Measurements from ENCODE around the gene MGAT4C. TPM values are rescaled to one million over a fixed set of nuclear protein-coding genes. Genes with fewer than 3 reads are reported as not detected.
"Not testable (repeated sequence)": the region's sequence is repeated elsewhere in the genome, so short reads cannot be mapped to it uniquely, and the experiment has no call there.

The MGAT4C gene
- total RNA-seq, 1 donor from 2014 or later = 1.0 TPM

- no peaks in the 10 kb centered on the region for H3K36me3 ChIP-seq (ENCODE audit: control insufficient read depth in 3 of 3, insufficient read depth in 3 of 3, low read length in 3 of 3)
These were observed 111.0 kb downstream of the MGAT4C start for GRCh38 chr12:86145156-86145555.

GRCh38 chr12:86143162-86143561 lies 113.0 kb downstream of the MGAT4C start:
- no peak overlapping the region for H3K27ac ChIP-seq (ENCODE audit: low read depth, low read length)
- H3K4me3 ChIP-seq (ENCODE audit: low read length in 3 of 3) = no peak overlapping the region
- H3K4me1 ChIP-seq (ENCODE audit: control insufficient read depth in 3 of 3, insufficient read depth in 3 of 3, low read length in 3 of 3) = no peaks in the 10 kb centered on the region
- no peaks in the 10 kb centered on the region for H3K27me3 ChIP-seq (ENCODE audit: control insufficient read depth in 3 of 3, insufficient read depth in 3 of 3, low read length in 3 of 3)
- H3K9me3 ChIP-seq (ENCODE audit: control insufficient read depth in 3 of 3, low read length in 3 of 3) = no peaks in the 10 kb centered on the region
- no peak overlapping the region for H3K9ac ChIP-seq (ENCODE audit: low read depth in 1 of 3, low read length in 3 of 3)
- no peaks in the 10 kb centered on the region for H3K36me3 ChIP-seq (ENCODE audit: control insufficient read depth in 3 of 3, insufficient read depth in 3 of 3, low read length in 3 of 3)

More at GRCh38 chr12:86145156-86145555, 111.0 kb downstream of the MGAT4C start:
- no peaks in the 10 kb centered on the region for H3K9me3 ChIP-seq (ENCODE audit: control insufficient read depth in 3 of 3, low read length in 3 of 3)
- no peak overlapping the region for H3K27ac ChIP-seq (ENCODE audit: low read depth, low read length)
- H3K4me3 ChIP-seq (ENCODE audit: low read length in 3 of 3) = no peak overlapping the region
- no peaks in the 10 kb centered on the region for H3K4me1 ChIP-seq (ENCODE audit: control insufficient read depth in 3 of 3, insufficient read depth in 3 of 3, low read length in 3 of 3)
- H3K27me3 ChIP-seq (ENCODE audit: control insufficient read depth in 3 of 3, insufficient read depth in 3 of 3, low read length in 3 of 3) = no peaks in the 10 kb centered on the region
- no peak overlapping the region for H3K9ac ChIP-seq (ENCODE audit: low read depth in 1 of 3, low read length in 3 of 3)

- Histone ChIP-seq H3K27me3 (ENCODE audit: control insufficient read depth in 3 of 3, insufficient read depth in 3 of 3, low read length in 3 of 3) (no peaks in the 10 kb centered on the region), H3K9ac (ENCODE audit: low read depth in 1 of 3, low read length in 3 of 3) (no peak overlapping the region), H3K4me1 (ENCODE audit: control insufficient read depth in 3 of 3, insufficient read depth in 3 of 3, low read length in 3 of 3) (no peaks in the 10 kb centered on the region), H3K27ac (ENCODE audit: low read depth, low read length) (no peak overlapping the region), H3K9me3 (ENCODE audit: control insufficient read depth in 3 of 3, low read length in 3 of 3) (no peaks in the 10 kb centered on the region), H3K4me3 (ENCODE audit: low read length in 3 of 3) (no peak overlapping the region), H3K36me3 (ENCODE audit: control insufficient read depth in 3 of 3, insufficient read depth in 3 of 3, low read length in 3 of 3) (no peaks in the 10 kb centered on the region)
These were observed 116.5 kb downstream of the MGAT4C start for GRCh38 chr12:86139671-86140070.

GRCh38 chr12:86138770-86139169 lies 117.4 kb downstream of the MGAT4C start:
- H3K4me1 ChIP-seq (ENCODE audit: control insufficient read depth in 3 of 3, insufficient read depth in 3 of 3, low read length in 3 of 3) = no peaks in the 10 kb centered on the region
- H3K9ac ChIP-seq (ENCODE audit: low read depth in 1 of 3, low read length in 3 of 3) = no peak overlapping the region
- H3K9me3 ChIP-seq (ENCODE audit: control insufficient read depth in 3 of 3, low read length in 3 of 3) = no peaks in the 10 kb centered on the region
- H3K27me3 ChIP-seq (ENCODE audit: control insufficient read depth in 3 of 3, insufficient read depth in 3 of 3, low read length in 3 of 3) = no peaks in the 10 kb centered on the region
- H3K4me3 ChIP-seq (ENCODE audit: low read length in 3 of 3) = no peak overlapping the region
- no peak overlapping the region for H3K27ac ChIP-seq (ENCODE audit: low read depth, low read length)
- no peaks in the 10 kb centered on the region for H3K36me3 ChIP-seq (ENCODE audit: control insufficient read depth in 3 of 3, insufficient read depth in 3 of 3, low read length in 3 of 3)

- H3K27ac ChIP-seq (ENCODE audit: low read depth, low read length) = no peak overlapping the region
- H3K4me3 ChIP-seq (ENCODE audit: low read length in 3 of 3) = no peak overlapping the region
These were observed 118.3 kb downstream of the MGAT4C start for GRCh38 chr12:86137936-86138335.

GRCh38 chr12:86134561-86134960 lies 121.6 kb downstream of the MGAT4C start:
- H3K9me3 ChIP-seq (ENCODE audit: control insufficient read depth in 3 of 3, low read length in 3 of 3) = no peaks in the 10 kb centered on the region
- no peaks in the 10 kb centered on the region for H3K36me3 ChIP-seq (ENCODE audit: control insufficient read depth in 3 of 3, insufficient read depth in 3 of 3, low read length in 3 of 3)
- H3K4me1 ChIP-seq (ENCODE audit: control insufficient read depth in 3 of 3, insufficient read depth in 3 of 3, low read length in 3 of 3) = no peaks in the 10 kb centered on the region
- H3K27me3 ChIP-seq (ENCODE audit: control insufficient read depth in 3 of 3, insufficient read depth in 3 of 3, low read length in 3 of 3) = no peaks in the 10 kb centered on the region
- no peak overlapping the region for H3K4me3 ChIP-seq (ENCODE audit: low read length in 3 of 3)
- no peak overlapping the region for H3K27ac ChIP-seq (ENCODE audit: low read depth, low read length)
- H3K9ac ChIP-seq (ENCODE audit: low read depth in 1 of 3, low read length in 3 of 3) = no peak overlapping the region

More at GRCh38 chr12:86137936-86138335, 118.3 kb downstream of the MGAT4C start:
- Histone ChIP-seq H3K9me3 (ENCODE audit: control insufficient read depth in 3 of 3, low read length in 3 of 3) (no peaks in the 10 kb centered on the region), H3K4me1 (ENCODE audit: control insufficient read depth in 3 of 3, insufficient read depth in 3 of 3, low read length in 3 of 3) (no peaks in the 10 kb centered on the region), H3K27me3 (ENCODE audit: control insufficient read depth in 3 of 3, insufficient read depth in 3 of 3, low read length in 3 of 3) (no peaks in the 10 kb centered on the region), H3K9ac (ENCODE audit: low read depth in 1 of 3, low read length in 3 of 3) (no peak overlapping the region), H3K36me3 (ENCODE audit: control insufficient read depth in 3 of 3, insufficient read depth in 3 of 3, low read length in 3 of 3) (no peaks in the 10 kb centered on the region)

- not testable (repeated sequence) for H3K27ac ChIP-seq (ENCODE audit: low read depth, low read length); H3K9ac ChIP-seq (ENCODE audit: low read depth in 1 of 3, low read length in 3 of 3); H3K4me1 ChIP-seq (ENCODE audit: control insufficient read depth in 3 of 3, insufficient read depth in 3 of 3, low read length in 3 of 3); H3K36me3 ChIP-seq (ENCODE audit: control insufficient read depth in 3 of 3, insufficient read depth in 3 of 3, low read length in 3 of 3); H3K27me3 ChIP-seq (ENCODE audit: control insufficient read depth in 3 of 3, insufficient read depth in 3 of 3, low read length in 3 of 3); H3K9me3 ChIP-seq (ENCODE audit: control insufficient read depth in 3 of 3, low read length in 3 of 3); H3K4me3 ChIP-seq (ENCODE audit: low read length in 3 of 3)
These were observed 129.3 kb downstream of the MGAT4C start for GRCh38 chr12:86126900-86127299.

GRCh38 chr12:86122846-86123468 lies 133.2 kb downstream of the MGAT4C start:
- no peak overlapping the region for H3K9ac ChIP-seq (ENCODE audit: low read depth in 1 of 3, low read length in 3 of 3)
- no peaks in the 10 kb centered on the region for H3K36me3 ChIP-seq (ENCODE audit: control insufficient read depth in 3 of 3, insufficient read depth in 3 of 3, low read length in 3 of 3)
- no peaks in the 10 kb centered on the region for H3K9me3 ChIP-seq (ENCODE audit: control insufficient read depth in 3 of 3, low read length in 3 of 3)
- no peaks in the 10 kb centered on the region for H3K27me3 ChIP-seq (ENCODE audit: control insufficient read depth in 3 of 3, insufficient read depth in 3 of 3, low read length in 3 of 3)
- no peak overlapping the region for H3K4me3 ChIP-seq (ENCODE audit: low read length in 3 of 3)
- no peak overlapping the region for H3K27ac ChIP-seq (ENCODE audit: low read depth, low read length)
- H3K4me1 ChIP-seq (ENCODE audit: control insufficient read depth in 3 of 3, insufficient read depth in 3 of 3, low read length in 3 of 3) = no peaks in the 10 kb centered on the region

GRCh38 chr12:86118161-86118560 lies 138.0 kb downstream of the MGAT4C start:
- no peak overlapping the region for H3K9ac ChIP-seq (ENCODE audit: low read depth in 1 of 3, low read length in 3 of 3)
- no peaks in the 10 kb centered on the region for H3K9me3 ChIP-seq (ENCODE audit: control insufficient read depth in 3 of 3, low read length in 3 of 3)
- no peaks in the 10 kb centered on the region for H3K27me3 ChIP-seq (ENCODE audit: control insufficient read depth in 3 of 3, insufficient read depth in 3 of 3, low read length in 3 of 3)

GRCh38 chr12:86117711-86118110 lies 138.5 kb downstream of the MGAT4C start:
- H3K9ac ChIP-seq (ENCODE audit: low read depth in 1 of 3, low read length in 3 of 3) = no peak overlapping the region
- H3K4me3 ChIP-seq (ENCODE audit: low read length in 3 of 3) = no peak overlapping the region
- H3K36me3 ChIP-seq (ENCODE audit: control insufficient read depth in 3 of 3, insufficient read depth in 3 of 3, low read length in 3 of 3) = no peaks in the 10 kb centered on the region
- no peaks in the 10 kb centered on the region for H3K4me1 ChIP-seq (ENCODE audit: control insufficient read depth in 3 of 3, insufficient read depth in 3 of 3, low read length in 3 of 3)
- no peak overlapping the region for H3K27ac ChIP-seq (ENCODE audit: low read depth, low read length)
- H3K9me3 ChIP-seq (ENCODE audit: control insufficient read depth in 3 of 3, low read length in 3 of 3) = no peaks in the 10 kb centered on the region
- H3K27me3 ChIP-seq (ENCODE audit: control insufficient read depth in 3 of 3, insufficient read depth in 3 of 3, low read length in 3 of 3) = no peaks in the 10 kb centered on the region

More at GRCh38 chr12:86118161-86118560, 138.0 kb downstream of the MGAT4C start:
- no peaks in the 10 kb centered on the region for H3K36me3 ChIP-seq (ENCODE audit: control insufficient read depth in 3 of 3, insufficient read depth in 3 of 3, low read length in 3 of 3)
- H3K27ac ChIP-seq (ENCODE audit: low read depth, low read length) = no peak overlapping the region
- no peaks in the 10 kb centered on the region for H3K4me1 ChIP-seq (ENCODE audit: control insufficient read depth in 3 of 3, insufficient read depth in 3 of 3, low read length in 3 of 3)
- no peak overlapping the region for H3K4me3 ChIP-seq (ENCODE audit: low read length in 3 of 3)
